Epidermal melanocyte (primary cell): Measurements from ENCODE around the gene CBX2.
A peak's percentile ranks its signal among the peaks of the same experiment; 100 is the strongest.

Experiments
- DNase-seq: peaks from one replicate; pipeline ENCODE4 v3.0.0; 2011; ENCODE audit warnings: low spot score; ENCODE audit not compliant: insufficient read length

The CBX2 gene

GRCh38 chr17:79786930-79787643, 9.1 kb downstream of the CBX2 start:
- DNase-seq: no peak

DNA sequence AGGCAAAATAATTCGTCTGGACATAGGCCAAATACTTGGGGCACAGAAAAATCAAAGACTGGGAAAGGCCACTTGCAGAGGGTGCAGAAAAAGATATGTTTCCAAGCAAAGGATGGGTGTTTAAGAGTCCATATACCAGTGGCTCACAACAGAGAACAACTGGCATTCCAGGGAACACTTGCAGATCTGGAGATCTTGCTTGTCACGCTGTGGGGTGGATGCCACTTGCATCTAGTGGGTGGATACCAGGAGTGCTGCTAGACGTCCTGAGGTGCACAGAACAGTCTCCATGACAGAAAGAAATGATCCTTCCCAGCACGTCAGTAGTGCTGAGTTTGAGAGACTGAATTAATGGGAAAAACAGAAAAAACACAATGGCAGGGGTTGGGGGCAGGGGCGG, 10.5 kb downstream of the CBX2 start:
- DNase-seq: no peak

DNA sequence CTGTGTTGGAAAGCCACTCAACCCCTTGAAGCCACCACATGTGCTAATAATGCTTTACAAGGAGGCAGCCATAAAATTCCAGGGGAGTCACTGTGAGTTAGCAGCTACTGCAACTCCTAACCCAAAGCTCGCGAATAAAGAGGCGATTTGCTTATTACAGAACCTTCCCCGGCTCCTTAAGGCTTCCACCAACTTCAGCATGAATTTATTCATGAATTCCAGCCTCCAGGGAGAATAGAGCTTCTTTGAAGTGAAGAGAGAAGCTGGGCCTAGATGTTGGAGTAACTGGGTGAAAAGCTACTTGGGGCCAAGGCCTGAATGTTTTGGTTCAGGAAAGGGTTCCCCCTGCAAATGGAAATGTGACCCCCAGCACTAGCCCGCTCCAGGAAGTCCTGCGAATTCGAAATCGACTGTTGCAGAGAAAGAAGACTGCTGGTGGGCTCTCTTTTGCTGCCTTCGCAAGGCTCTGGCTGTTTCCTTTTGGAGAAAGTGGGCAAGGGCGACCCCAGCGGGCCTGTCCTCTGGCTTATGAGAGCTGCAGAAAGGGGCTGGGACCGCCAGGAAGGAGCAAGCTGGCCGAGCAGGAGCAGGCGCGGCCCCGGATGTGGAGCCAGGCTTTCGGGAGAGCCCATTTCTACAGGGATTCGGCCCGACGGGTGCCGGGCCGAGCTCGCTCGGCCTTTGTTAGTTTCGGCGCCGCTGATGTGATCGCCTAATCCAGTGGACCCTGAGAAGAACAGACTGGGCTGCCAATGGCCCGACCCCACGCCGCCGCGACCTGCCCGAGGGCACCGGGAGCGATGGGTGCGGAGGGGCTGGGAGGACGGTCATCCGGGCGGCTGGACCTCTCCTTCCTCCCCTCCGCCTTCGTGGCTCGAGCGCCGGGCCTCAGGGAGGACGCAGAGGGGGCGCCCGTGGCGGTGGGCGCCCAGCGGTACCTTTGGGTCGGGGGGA, 11.3 kb downstream of the CBX2 start:
- no peak for DNase-seq

GRCh38 chr17:79789943-79790804, 12.2 kb downstream of the CBX2 start:
- peak; percentile 81 for DNase-seq

DNA sequence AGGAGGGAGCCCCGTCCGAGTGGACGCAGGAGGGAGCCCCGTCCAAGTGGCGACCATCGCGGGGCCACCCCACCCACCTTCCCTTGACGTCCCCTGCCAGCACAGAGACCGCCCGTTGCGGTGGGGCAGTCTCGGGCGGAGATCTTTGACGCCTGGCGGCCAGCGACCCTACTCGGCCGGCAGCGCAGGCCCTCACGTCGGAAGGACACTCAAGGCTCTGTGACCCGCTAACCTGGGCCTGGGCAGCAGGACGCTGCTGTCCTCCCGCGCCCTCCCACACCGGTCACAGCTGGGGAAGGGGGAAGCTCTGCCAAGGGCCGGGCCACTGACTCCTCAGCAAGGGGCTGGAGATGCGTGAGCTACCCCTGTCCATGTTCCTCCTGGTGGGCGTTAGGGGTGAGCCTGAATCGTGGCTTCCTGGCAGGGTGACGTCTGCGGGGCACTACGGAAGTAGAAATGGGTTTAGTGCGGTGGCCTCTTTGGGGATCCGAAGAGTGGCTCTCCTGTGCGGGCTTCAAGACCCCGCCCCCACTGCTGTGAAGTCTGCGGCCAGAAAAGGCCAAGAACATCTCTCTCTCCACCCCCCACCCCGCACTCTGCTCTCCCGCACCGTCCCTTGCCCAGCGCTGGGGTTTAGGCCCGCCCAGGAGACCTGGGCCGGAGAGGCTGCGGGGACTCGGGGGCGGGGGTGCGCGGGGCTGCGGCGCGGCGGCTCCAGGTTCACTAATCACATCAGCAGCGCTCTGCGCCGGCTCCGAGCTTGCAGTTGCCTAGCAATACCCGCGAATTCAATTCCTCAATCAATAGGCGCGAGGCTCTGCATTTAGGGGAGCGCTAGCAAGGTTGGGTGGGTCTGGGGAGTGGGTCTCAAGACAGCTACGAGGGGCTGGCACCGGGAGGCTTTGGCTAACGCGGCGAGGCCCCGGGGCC, 13.1 kb downstream of the CBX2 start:
- no peak for DNase-seq

DNA sequence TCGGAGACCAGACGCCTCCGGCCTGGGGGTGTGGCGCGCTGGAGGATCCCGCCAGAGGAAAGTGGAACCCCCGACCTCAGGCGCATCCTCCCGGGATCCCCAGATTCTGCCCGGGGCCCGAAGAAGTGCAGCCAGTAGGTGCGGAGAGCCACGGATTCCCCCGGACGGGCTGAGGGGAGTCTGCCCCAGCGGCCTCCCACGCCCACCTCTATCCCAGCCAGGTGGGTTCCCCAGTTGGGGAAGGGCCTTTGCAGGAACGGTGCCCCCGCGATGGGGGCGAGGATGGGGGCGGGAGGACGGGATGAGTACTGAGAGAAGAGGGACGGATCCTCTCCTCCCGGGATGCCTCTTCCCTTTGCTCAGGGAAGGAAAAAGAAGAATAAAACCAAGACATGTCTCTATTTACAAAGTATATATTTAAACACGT, 13.8 kb downstream of the CBX2 start:
- no peak for DNase-seq

- no peak for DNase-seq
These were observed 14.5 kb downstream of the CBX2 start for GRCh38 chr17:79792341-79792871.

GRCh38 chr17:79792984-79793923, 15.3 kb downstream of the CBX2 start:
- no peak for DNase-seq

GRCh38 chr17:79793924-79794304, 16.0 kb downstream of the CBX2 start:
- DNase-seq: no peak

DNA sequence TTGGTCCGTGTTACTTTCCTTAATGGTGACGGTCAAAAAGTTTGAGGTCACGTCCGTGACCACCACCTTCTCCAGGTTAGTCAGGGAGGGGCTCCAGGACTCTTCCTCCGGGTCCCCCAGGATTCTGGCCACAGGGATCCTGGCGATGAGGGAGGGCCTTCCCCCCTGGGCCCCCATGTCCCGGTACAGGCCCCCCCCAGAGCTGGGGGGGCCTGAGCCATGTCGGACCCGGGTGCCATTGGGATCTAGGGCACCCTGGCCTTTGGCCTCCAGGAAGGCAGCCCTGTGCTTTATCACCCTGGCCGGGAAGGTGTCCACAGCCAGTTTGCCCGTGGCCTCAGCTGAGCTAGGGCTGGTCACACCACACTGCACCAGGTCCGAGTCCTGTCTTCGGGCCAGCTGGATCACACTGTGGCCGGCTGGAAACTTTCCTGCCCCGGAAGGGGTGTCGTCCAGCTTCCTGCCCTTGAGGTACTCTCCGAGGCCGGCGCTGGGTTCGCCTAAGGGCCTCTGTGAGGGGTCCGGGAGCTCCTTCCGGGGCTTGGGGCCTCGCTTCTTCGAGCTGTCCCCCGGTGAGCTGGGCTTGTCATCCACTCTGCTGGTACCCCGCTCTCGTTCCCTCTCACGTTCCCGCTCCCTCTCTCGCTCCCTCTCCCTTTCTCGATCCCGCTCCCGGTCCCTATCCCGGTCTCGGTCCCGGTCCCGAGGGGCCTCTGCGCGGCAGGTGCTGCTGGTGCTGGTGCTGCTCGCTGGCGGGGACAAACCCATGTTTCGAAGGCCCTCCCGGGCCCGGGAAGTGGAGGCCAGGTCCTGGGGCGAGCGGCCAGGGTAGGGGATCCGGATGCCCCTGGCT, 16.9 kb downstream of the CBX2 start:
- DNase-seq: no peak

DNA sequence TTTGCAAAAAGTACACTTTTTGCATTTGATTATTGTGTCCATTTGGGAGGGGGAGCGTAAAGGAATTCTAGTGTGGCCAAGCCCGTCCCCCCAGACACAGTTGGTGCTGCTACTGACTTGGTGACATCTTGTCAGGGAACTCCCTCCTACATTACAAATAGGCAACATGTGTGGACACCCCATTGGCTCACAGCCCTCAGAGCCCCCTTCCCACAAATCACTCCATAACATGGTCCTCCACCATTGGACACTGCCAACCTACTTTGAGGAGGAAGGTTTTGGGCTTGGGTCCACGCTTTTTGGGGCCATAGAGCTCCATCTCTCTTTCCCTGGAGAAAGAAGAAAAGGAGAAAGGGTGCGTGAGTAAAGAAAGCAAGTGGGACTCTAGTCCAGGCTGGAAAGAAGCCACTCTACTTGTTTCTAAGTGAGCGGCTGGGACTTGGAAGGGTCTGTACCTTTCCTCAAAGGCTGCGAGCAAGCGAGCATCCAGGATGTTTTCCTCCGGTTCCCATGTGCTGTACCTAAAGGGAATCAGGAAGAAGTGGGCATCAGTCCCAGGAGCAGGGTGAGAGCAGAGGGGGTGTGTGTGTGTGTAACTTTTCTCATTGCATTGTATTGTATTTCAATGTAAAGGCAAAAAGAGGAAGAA, 18.0 kb downstream of the CBX2 start:
- no peak for DNase-seq

DNA sequence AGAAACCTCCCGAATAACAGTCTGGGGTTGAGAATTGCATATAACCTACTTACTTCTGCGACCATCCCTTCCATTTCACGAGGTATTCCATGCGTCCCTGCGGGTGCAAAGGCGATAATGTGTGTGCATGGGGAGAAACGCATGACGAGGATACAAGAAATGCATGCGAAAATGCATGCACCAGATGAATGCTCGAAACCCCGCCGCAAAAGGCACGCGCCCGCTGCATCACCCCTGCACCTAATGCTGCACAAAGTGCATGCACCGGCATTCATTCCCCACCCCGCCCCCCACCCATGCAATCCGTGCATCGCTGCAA, 18.5 kb downstream of the CBX2 start:
- no peak for DNase-seq

GRCh38 chr17:79796763-79797491, 19.0 kb downstream of the CBX2 start, which contains the start of gene CBX8:
TSS of gene CBX8 (minus strand) at chr17:79797077. CDS start at chr17:79796998, 79 bp downstream.
- peak; percentile 99 for DNase-seq

DNA sequence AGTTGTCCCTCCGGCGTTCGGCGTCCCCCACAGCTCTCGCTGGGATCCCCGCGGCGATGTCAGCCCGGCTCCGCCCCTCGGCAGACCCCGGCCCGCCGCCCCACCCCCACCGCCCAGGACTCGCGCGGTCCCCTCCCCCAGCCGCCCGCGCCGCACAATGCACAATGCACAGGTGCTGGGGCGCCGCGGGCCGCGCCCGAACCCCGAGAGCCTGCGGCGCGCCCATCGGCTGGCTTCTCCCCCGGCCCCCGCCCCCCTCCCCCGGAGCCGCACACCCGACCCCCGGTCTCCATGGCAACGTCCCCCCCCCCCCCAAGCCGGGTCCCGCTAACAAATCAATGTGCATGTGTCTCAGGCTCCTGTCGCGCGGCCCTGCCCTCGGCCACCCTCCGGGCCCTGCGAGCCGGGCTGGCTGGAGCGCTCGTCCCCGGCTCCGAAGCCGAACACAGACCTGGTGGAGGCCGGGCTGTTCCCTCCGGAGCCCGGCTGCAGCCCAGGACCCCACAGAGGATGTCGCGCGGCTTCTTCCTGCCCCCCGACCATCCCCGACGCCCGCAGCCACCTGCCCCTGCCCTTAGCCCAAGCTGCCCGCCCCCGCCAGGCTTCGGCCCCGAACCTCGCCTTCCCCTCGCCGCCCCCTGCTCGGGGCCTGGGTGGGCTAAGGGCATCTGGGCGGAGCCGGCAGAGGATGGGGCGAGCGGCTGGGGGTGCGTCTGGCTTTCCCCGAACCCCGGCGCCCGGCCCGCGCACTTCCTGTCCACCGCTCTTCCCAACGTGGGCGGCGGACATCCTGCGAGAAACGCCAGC, 19.7 kb downstream of the CBX2 start:
- no peak for DNase-seq

GRCh38 chr17:79798299-79799173, 20.6 kb downstream of the CBX2 start:
- no peak for DNase-seq
